HEK293T (cell line): ENCODE measurements around the gene OPCML.

Experiments
- CTCF ChIA-PET: fragments of 350-600 bp; formaldehyde crosslinking; extraction: SDS; loops from one replicate; lab custom pipeline; 2021; ENCODE audit warnings: antibody characterized with exemption, inconsistent platforms; lab: Yijun Ruan, JAX
- POLR2A ChIA-PET: fragments of 350-600 bp; formaldehyde crosslinking; extraction: SDS; loops from one replicate; lab custom pipeline; 2020; ENCODE audit warnings: antibody characterized with exemption, inconsistent platforms; lab: Yijun Ruan, JAX
- DNase-seq: peaks from one replicate; pipeline ENCODE4 v3.0.0; 2012; ENCODE audit warnings: mixed read lengths; ENCODE audit errors: extremely low spot score
- ARNT ChIP-seq: fragments of 450-650 bp; IDR thresholded peaks from 2 replicates; pipeline ENCODE4 v1.6.1; 2017; ENCODE audit warnings: mild to moderate bottlenecking
- BHLHE40 ChIP-seq: fragments of 450-650 bp; IDR thresholded peaks from 2 replicates; pipeline ENCODE4 v1.6.1; 2016; ENCODE audit warnings: mild to moderate bottlenecking, moderate library complexity, borderline replicate concordance
- CTBP1 ChIP-seq: fragments of 450-650 bp; IDR thresholded peaks from 2 replicates; pipeline ENCODE4 v1.6.1; 2016; ENCODE audit warnings: borderline replicate concordance
- ELF4 ChIP-seq: fragments of 450-650 bp; IDR thresholded peaks from 2 replicates; pipeline ENCODE4 v1.6.1; 2017; ENCODE audit warnings: antibody characterized with exemption
- FOXA1 ChIP-seq: fragments of 450-650 bp; IDR thresholded peaks from 2 replicates; pipeline ENCODE4 v1.6.1; 2016; ENCODE audit warnings: mild to moderate bottlenecking
- FOXK2 ChIP-seq: fragments of 450-650 bp; IDR thresholded peaks from 2 replicates; pipeline ENCODE4 v1.6.1; 2016; ENCODE audit warnings: mild to moderate bottlenecking
- FOXM1 ChIP-seq: fragments of 450-650 bp; IDR thresholded peaks from 2 replicates; pipeline ENCODE4 v1.6.1; 2017; ENCODE audit warnings: mild to moderate bottlenecking, borderline replicate concordance
- HDGF ChIP-seq: fragments of 450-650 bp; IDR thresholded peaks from 2 replicates; pipeline ENCODE4 v1.6.1; 2017; ENCODE audit warnings: antibody characterized with exemption, borderline replicate concordance
- L3MBTL2 ChIP-seq: fragments of 450-650 bp; conservative IDR thresholded peaks from 2 replicates; pipeline ENCODE4 v1.6.1; 2016; ENCODE audit warnings: mild to moderate bottlenecking
- LEF1 ChIP-seq: fragments of 450-650 bp; IDR thresholded peaks from 2 replicates; pipeline ENCODE4 v1.6.1; 2017; ENCODE audit warnings: mild to moderate bottlenecking, borderline replicate concordance
- NFRKB ChIP-seq: fragments of 450-650 bp; IDR thresholded peaks from 2 replicates; pipeline ENCODE4 v1.6.1; 2016; ENCODE audit warnings: mild to moderate bottlenecking, moderate library complexity
- SP1 ChIP-seq: fragments of 450-650 bp; IDR thresholded peaks from 2 replicates; pipeline ENCODE4 v1.6.1; 2017
- SUZ12 ChIP-seq: fragments of 450-650 bp; IDR thresholded peaks from 2 replicates; pipeline ENCODE4 v1.6.1; 2016; ENCODE audit warnings: mild to moderate bottlenecking
- TARDBP ChIP-seq: fragments of 450-650 bp; IDR thresholded peaks from 2 replicates; pipeline ENCODE4 v1.6.1; 2016
- ZNF384 ChIP-seq: fragments of 450-650 bp; IDR thresholded peaks from 2 replicates; pipeline ENCODE4 v1.6.1; 2016
- TF ChIP-seq, protein P1 (sequence below): fragments of 450-650 bp; IDR thresholded peaks from 2 replicates; pipeline ENCODE4 v1.6.1; 2016

The OPCML gene

DNA sequence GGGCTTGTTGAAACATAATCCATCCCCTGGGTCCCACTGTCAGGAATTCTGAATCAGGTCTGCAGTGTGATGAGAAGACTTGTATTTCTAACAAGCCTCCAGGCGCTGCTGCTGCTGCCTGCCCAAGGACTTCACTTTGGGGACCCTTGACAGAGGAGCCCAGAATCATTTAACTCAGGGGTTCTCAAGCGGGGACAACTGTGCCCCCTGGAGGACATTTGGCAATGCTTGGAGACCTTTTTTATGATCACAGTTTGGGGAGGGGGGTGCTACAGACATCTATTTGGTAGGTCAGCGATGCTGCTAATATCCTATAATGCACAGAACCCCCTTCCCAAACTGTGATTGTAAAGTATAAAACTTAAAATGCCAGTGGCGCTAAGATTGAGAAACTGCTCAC, 312.8 kb downstream of the OPCML start:
- TF ChIP-seq SP1, result no peak
- TF ChIP-seq NFRKB, result no peak
- TF ChIP-seq ZNF384, result no peak
- TF ChIP-seq HDGF, result no peak
- TF ChIP-seq ELF4, result no peak
- no peak for TF ChIP-seq FOXA1
- TF ChIP-seq, protein P1, sequence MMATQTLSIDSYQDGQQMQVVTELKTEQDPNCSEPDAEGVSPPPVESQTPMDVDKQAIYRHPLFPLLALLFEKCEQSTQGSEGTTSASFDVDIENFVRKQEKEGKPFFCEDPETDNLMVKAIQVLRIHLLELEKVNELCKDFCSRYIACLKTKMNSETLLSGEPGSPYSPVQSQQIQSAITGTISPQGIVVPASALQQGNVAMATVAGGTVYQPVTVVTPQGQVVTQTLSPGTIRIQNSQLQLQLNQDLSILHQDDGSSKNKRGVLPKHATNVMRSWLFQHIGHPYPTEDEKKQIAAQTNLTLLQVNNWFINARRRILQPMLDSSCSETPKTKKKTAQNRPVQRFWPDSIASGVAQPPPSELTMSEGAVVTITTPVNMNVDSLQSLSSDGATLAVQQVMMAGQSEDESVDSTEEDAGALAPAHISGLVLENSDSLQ, result no peak
- DNase-seq, result no peak
- POLR2A ChIA-PET, result no interaction called here
- CTCF ChIA-PET, result no interaction called here

DNA sequence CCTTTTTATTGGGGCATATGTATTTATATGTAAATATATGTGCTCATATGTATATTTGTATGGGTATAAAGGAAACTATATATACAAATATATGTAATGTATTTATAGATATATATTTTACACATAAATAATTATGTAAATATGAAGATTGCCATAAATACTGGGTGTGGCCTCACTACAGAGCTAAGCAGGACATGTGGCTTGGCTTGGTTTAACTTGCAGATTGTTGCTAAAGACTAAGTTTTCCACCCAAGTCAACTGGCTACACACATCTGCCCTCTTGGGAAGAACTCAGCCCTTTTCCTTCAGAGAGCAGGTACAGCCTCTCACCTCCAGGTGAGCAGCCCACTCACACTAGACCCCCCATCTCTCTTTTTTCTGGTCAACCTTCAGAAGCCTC, 315.5 kb downstream of the OPCML start:
- DNase-seq, result no peak
- ChIA-PET POLR2A (no interaction called here), CTCF (no interaction called here)
- no peak for TF ChIP-seq LEF1
- TF ChIP-seq ARNT, result no peak
- no peak for TF ChIP-seq SUZ12
- TF ChIP-seq FOXK2, result no peak
- TF ChIP-seq HDGF, result no peak
- no peak for TF ChIP-seq TARDBP
- no peak for TF ChIP-seq NFRKB

DNA sequence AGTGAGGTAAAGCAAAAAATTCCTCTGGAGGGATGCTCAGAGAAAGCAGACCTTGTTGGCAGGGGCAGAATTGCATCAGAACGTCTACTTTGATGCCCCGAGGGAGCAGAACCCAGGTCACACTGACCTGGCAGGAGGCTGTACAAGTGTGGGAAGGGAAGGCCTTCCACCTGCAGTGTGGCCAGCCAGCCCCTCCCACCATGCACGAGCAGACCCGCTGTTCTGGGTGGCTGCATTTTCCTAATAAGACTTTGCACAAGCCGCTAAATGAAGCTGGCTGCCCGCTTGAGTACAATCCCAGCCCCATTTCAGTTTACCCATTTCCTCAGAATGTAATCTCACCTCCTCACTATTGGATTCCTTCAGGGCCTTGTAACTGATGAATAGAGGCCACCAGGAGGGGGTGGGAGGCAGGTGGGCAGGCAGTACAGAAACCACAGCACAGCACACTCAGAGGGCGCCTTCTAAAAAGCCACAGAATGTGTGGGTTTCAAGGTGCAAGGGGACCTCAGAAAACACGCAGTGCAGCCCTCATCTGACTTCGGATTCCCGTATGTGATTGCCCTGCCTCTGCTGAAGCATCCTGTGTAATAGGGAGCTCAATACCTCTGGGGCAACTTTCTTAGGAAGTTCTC, 316.6 kb downstream of the OPCML start:
- no peak for DNase-seq
- POLR2A ChIA-PET, result no interaction called here
- CTCF ChIA-PET, result no interaction called here
- TF ChIP-seq SUZ12, result no peak
- TF ChIP-seq ZNF384, result no peak
- no peak for TF ChIP-seq L3MBTL2
- TF ChIP-seq ARNT, result no peak
- no peak for TF ChIP-seq NFRKB
- no peak for TF ChIP-seq FOXA1
- TF ChIP-seq, protein P1, result no peak
- no peak for TF ChIP-seq LEF1
- TF ChIP-seq CTBP1, result no peak
- TF ChIP-seq SP1, result no peak
- no peak for TF ChIP-seq FOXM1
- TF ChIP-seq HDGF, result no peak
- TF ChIP-seq FOXK2, result no peak
- TF ChIP-seq ELF4, result no peak
- TF ChIP-seq BHLHE40, result no peak

DNA sequence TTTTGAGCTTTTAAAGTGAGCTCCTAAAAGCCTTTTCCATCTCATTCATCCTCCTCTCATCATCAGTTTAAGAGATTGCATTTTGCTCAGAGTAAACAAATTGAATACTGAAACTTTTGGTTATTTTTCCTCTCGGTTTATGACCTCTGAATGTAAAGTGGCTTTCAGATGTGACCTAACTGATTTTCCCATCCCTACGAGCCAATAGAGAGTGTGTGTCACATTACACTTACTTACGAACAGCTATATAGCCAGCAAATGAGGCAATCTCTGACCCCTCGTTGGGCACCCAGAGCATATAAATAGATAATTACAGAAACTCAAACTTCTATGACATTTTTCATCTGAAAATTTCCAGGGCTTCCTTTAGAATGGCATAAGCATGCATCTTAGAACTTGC, 317.7 kb downstream of the OPCML start:
- ChIA-PET CTCF (no interaction called here), POLR2A (no interaction called here)
- TF ChIP-seq FOXK2, result no peak
- no peak for DNase-seq

- no peak for TF ChIP-seq FOXK2
- no peak for TF ChIP-seq SUZ12
- no peak for TF ChIP-seq TARDBP
- no peak for TF ChIP-seq NFRKB
- no peak for TF ChIP-seq SP1
- no peak for TF ChIP-seq LEF1
- TF ChIP-seq, protein P1, result no peak
- no peak for TF ChIP-seq ZNF384
- no peak for TF ChIP-seq ARNT
- TF ChIP-seq L3MBTL2, result no peak
- TF ChIP-seq HDGF, result no peak
- no peak for TF ChIP-seq FOXA1
- TF ChIP-seq FOXM1, result no peak
- POLR2A ChIA-PET, result no interaction called here
- CTCF ChIA-PET, result no interaction called here
- DNase-seq, result no peak
Observed at GRCh38 chr11:133212201-133212600, 320.1 kb downstream of the OPCML start.

GRCh38 chr11:133207995-133208394, 324.3 kb downstream of the OPCML start:
- TF ChIP-seq SUZ12 (no peak), SP1 (no peak), ELF4 (no peak), TARDBP (no peak), L3MBTL2 (no peak), ZNF384 (no peak), BHLHE40 (no peak), FOXM1 (no peak)
- CTCF ChIA-PET, result no interaction called here
- no peak for DNase-seq
- POLR2A ChIA-PET, result no interaction called here

DNA sequence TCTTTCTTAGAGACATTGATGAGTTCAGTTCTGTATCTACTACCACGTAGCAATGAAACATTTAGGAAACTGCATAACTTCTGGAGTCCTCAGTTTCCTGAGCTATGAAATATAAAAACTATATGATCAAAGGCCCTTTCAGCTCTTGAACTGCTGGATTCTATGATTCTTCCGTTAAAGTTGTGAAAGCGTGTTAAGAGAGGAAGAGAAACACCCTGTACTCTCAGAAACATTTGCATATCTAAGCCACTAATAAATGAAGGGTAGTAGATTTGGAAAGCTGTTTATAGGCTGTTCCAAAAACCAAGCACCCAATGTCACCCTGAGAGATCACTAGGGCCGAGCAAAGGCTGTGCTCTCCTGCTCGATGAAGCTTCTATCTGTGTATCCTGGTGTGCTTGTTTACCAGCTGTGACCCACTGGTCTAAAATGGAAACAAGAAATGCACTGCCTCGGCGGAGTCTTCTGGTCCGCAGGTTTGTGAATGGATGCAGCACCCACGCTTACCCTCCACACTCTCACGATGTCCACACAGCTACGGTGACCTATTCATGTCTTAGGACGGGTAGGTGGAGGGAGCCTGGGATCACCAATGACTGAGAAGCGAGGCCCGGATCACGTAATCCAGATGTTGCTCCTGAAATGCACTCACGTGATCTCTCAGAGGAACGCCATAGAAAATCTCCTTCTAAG, 325.8 kb downstream of the OPCML start:
- TF ChIP-seq NFRKB (no peak), BHLHE40 (no peak), ARNT (no peak), SP1 (no peak), SUZ12 (no peak), TARDBP (no peak), LEF1 (no peak), CTBP1 (no peak), FOXM1 (no peak), FOXK2 (no peak), ZNF384 (no peak), FOXA1 (no peak)
- TF ChIP-seq, protein P1, result no peak
- CTCF ChIA-PET, result no interaction called here
- no peak for DNase-seq
- POLR2A ChIA-PET, result no interaction called here
